Hair follicle dermal papilla cell (primary cell): ENCODE data around the gene PRKAR1A. TPM values are rescaled to one million over a fixed set of nuclear protein-coding genes. Genes with fewer than 3 reads are reported as not detected.

Source experiments
- total RNA-seq: library from RNA; depleted of rRNA; stranded (reverse); fragments of >200 nt; gene quantifications from 2 replicates; pipeline ENCODE4 v1.2.3, GENCODE V29; 2012

Gene PRKAR1A
- 230 and 238 TPM in 2 replicates for total RNA-seq

DNA sequence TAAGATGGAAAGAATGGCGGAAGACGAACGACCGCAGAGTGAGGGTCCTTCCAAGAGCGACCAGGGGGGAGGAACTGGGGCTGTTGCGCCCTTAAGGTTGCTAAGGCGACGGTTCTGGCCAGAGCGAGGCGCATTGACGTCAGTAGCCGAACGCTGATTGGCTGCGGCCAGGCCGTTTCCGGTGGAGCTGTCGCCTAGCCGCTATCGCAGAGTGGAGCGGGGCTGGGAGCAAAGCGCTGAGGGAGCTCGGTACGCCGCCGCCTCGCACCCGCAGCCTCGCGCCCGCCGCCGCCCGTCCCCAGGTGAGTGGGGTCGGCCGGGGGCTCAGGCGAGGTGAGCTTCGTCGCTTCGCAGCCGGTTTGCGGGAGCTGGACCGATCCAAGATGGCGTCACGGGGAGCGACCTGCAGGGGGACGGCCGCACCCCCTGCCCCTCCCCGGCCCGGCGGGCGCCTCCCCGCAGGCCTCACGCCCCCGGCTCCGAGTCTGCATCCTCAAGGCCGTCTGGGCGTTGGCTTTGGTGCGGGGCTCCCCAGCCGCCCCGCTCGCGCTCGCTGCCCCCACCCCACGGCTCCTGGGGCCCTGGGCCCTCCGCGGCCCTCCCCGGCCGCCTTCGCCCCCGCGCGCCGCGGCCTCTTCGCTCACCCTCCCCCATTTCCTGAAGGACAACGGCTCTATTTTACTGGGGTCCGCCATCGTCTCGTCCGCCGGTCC, at the start of gene PRKAR1A:
TSS of gene PRKAR1A (plus strand) at position 184 of the 713 bp plus-strand sequence. CDS start 2,970 bp downstream, outside the sequence.

Other genes with a start within 250 kb of the PRKAR1A start
- gene SLC16A6, start 221.3 kb upstream of the PRKAR1A start, total RNA-seq: 0.61 and 3.4 TPM in 2 replicates
- 6.8 and 7.4 TPM in 2 replicates for gene ARSG, start 220.9 kb upstream of the PRKAR1A start, total RNA-seq
- gene WIPI1, start 54.9 kb upstream of the PRKAR1A start, total RNA-seq: 198 and 241 TPM in 2 replicates
- 6.7 and 8.1 TPM in 2 replicates for gene FAM20A, start 88.9 kb downstream of the PRKAR1A start, total RNA-seq